K562 (cell line): ENCODE results near the gene ACTN4. TPM values are rescaled to one million over a fixed set of nuclear protein-coding genes. Genes with fewer than 3 reads are reported as not detected.

ENCODE experiments used
- ARHGAP35 ChIP-seq: fragments of 450-650 bp; IDR thresholded peaks from 2 replicates; pipeline ENCODE4 v1.6.1; 2018; ENCODE audit not compliant: partially characterized antibody
- CBX5 ChIP-seq: IDR thresholded peaks from 2 replicates; pipeline ENCODE4 v1.6.1; 2014; ENCODE audit warnings: low read depth, borderline replicate concordance
- CEBPG ChIP-seq, 3 experiments: fragments of 200-800 bp in 1 of 3; sonication (Bioruptor generic) in 1 of 3; sonication (generic) in 1 of 3; formaldehyde crosslinking in 1 of 3; IDR thresholded peaks in 2 of 3; conservative IDR thresholded peaks in 1 of 3; 2 replicates each; pipeline versions ENCODE4 v1.6.1 to v1.8.0; 2016 to 2022; ENCODE audit warnings: missing compliant biosample characterization in 2 of 3, missing genetic modification characterization in 2 of 3, mild to moderate bottlenecking in 1 of 3, missing genetic modification reagents in 1 of 3
- CTBP1 ChIP-seq: fragments of 450-650 bp; IDR thresholded peaks from 2 replicates; pipeline ENCODE4 v1.6.1; 2016; ENCODE audit warnings: borderline replicate concordance
- CTCFL ChIP-seq: IDR thresholded peaks from 2 replicates; pipeline ENCODE4 v1.6.1; 2011; ENCODE audit warnings: borderline replicate concordance, low read depth, mild to moderate bottlenecking, moderate library complexity, low read length; ENCODE audit not compliant: insufficient read depth, poor library complexity, severe bottlenecking
- CXXC5 ChIP-seq: fragments of 250-450 bp; sonication (Bioruptor Pico); IDR thresholded peaks from 2 replicates; pipeline ENCODE4 v1.8.0; 2022; ENCODE audit warnings: inconsistent platforms, mild to moderate bottlenecking, moderate library complexity
- DMBX1 ChIP-seq: fragments of 250-450 bp; sonication (Bioruptor Pico); IDR thresholded peaks from 2 replicates; pipeline ENCODE4 v1.8.0; 2022; ENCODE audit warnings: inconsistent platforms, mild to moderate bottlenecking, moderate library complexity, borderline replicate concordance
- FOSL1 ChIP-seq: fragments of 200-800 bp; sonication (Bioruptor generic); conservative IDR thresholded peaks from 2 replicates; pipeline ENCODE4 v1.6.1; 2016; ENCODE audit warnings: missing genetic modification characterization, missing compliant biosample characterization
- HDAC2 ChIP-seq: fragments of 450-650 bp; IDR thresholded peaks from 2 replicates; pipeline ENCODE4 v1.6.1; 2016; ENCODE audit warnings: mild to moderate bottlenecking
- JUN ChIP-seq, 2 experiments: sonication (generic) in 1 of 2; formaldehyde crosslinking in 1 of 2; IDR thresholded peaks; 2 replicates each; pipeline versions ENCODE4 v1.6.1 to v1.8.0; 2012 to 2022; ENCODE audit warnings: borderline replicate concordance in 2 of 2, mild to moderate bottlenecking in 2 of 2, improper control_type of control experiment in 1 of 2, low read depth in 1 of 2, low read length in 1 of 2, missing genetic modification reagents in 1 of 2
- LEF1 ChIP-seq: fragments of 450-650 bp; IDR thresholded peaks from 2 replicates; pipeline ENCODE4 v1.6.1; 2016; ENCODE audit warnings: mild to moderate bottlenecking
- MAFG ChIP-seq: fragments of 450-650 bp; conservative IDR thresholded peaks from 2 replicates; pipeline ENCODE4 v1.6.1; 2016; ENCODE audit warnings: missing genetic modification characterization, missing compliant biosample characterization
- MIER1 ChIP-seq: fragments of 450-650 bp; IDR thresholded peaks from 2 replicates; pipeline ENCODE4 v1.6.1; 2016; ENCODE audit warnings: antibody characterized with exemption, mild to moderate bottlenecking, low read depth
- MTA1 ChIP-seq: fragments of 450-650 bp; IDR thresholded peaks from 2 replicates; pipeline ENCODE4 v1.6.1; 2017; ENCODE audit warnings: borderline replicate concordance
- RNF2 ChIP-seq: sonication (generic); IDR thresholded peaks from 2 replicates; pipeline ENCODE4 v1.6.1; 2016
- SETDB1 ChIP-seq: IDR thresholded peaks from one replicate; pipeline ENCODE4 v1.6.1; 2012; ENCODE audit warnings: low read length, control low read depth, inconsistent platforms
- SMARCB1 ChIP-seq: IDR thresholded peaks from 2 replicates; pipeline ENCODE4 v1.6.1; 2011; ENCODE audit warnings: improper control_type of control experiment, low read depth; ENCODE audit not compliant: insufficient read length
- SNRNP70 ChIP-seq: fragments of 200-400 bp; formaldehyde crosslinking; optimal IDR thresholded peaks from 2 replicates; pipeline ENCODE3; 2017; ENCODE audit warnings: low read depth, low read length
- TEAD4 ChIP-seq, 2 experiments: sonication (generic) in 1 of 2; formaldehyde crosslinking in 1 of 2; IDR thresholded peaks; 2 replicates each; pipeline versions ENCODE4 v1.6.1 to v1.8.0; 2012 to 2022; ENCODE audit warnings: borderline replicate concordance in 1 of 2, inconsistent platforms in 1 of 2, low read length in 1 of 2, mild to moderate bottlenecking in 1 of 2, missing genetic modification reagents in 1 of 2
- YBX1 ChIP-seq: fragments of 450-650 bp; IDR thresholded peaks from 2 replicates; pipeline ENCODE4 v1.7.1; 2016; ENCODE audit warnings: mild to moderate bottlenecking
- ZFX ChIP-seq: sonication (generic); formaldehyde crosslinking; IDR thresholded peaks from 2 replicates; pipeline ENCODE4 v1.8.0; 2022; ENCODE audit warnings: mild to moderate bottlenecking, missing genetic modification reagents, moderate library complexity
- ZNF217 ChIP-seq: sonication (generic); formaldehyde crosslinking; IDR thresholded peaks from 2 replicates; pipeline ENCODE4 v1.8.0; 2022; ENCODE audit warnings: mild to moderate bottlenecking, missing genetic modification reagents
- ZNF280A ChIP-seq: fragments of 450-650 bp; IDR thresholded peaks from 2 replicates; pipeline ENCODE4 v1.6.1; 2018; ENCODE audit warnings: mild to moderate bottlenecking, low read depth; ENCODE audit not compliant: partially characterized antibody
- ZNF354B ChIP-seq: fragments of 250-450 bp; sonication (Bioruptor Pico); IDR thresholded peaks from 2 replicates; pipeline ENCODE4 v1.4.0; 2020
- ZNF41 ChIP-seq: fragments of 250-450 bp; sonication (Bioruptor Pico); conservative IDR thresholded peaks from 2 replicates; pipeline ENCODE4 v1.4.0; 2020; ENCODE audit warnings: mild to moderate bottlenecking
- ZNF431 ChIP-seq: sonication (generic); formaldehyde crosslinking; IDR thresholded peaks from 2 replicates; pipeline ENCODE4 v1.8.0; 2022; ENCODE audit warnings: mild to moderate bottlenecking, missing genetic modification reagents
- polyA plus RNA-seq, 8 experiments: library from polyadenylated mRNA; depleted of rRNA in 4 of 8; stranded (reverse) in 5 of 8; unstranded in 3 of 8; fragments of >200 nt; fragmentation: Nextera tagmentation in 2 of 8; fragmentation: Illumina TruSeq in 1 of 8; extraction: Ambion mirVana in 2 of 8; extraction: Trizol in 1 of 8; gene quantifications; 2 replicates each; pipeline versions ENCODE4 v1.2.1 to v1.2.3, GENCODE V29; 2011 to 2014; ENCODE audit warnings: inconsistent platforms in 1 of 8, missing spikeins in 1 of 8
- total RNA-seq, 7 experiments: library from RNA; depleted of rRNA in 6 of 7; stranded (reverse); fragments of >200 nt in 6 of 7; fragmentation: Illumina TruSeq in 2 of 7; extraction: Trizol in 2 of 7; gene quantifications; 2 replicates each; pipeline versions ENCODE4 v1.2.1 to v1.2.3, GENCODE V29; 2011 to 2021; ENCODE audit warnings: low replicate concordance in 1 of 7

The ACTN4 gene
- total and polyA plus RNA-seq, 9 of the 15 experiments (the other 6 are each of a cell fraction or from before 2014, with no cell fraction given) = 3.1 to 385 (median 125) TPM

- peak; percentile 29; the same call in 1 of the 2 replicates for TF ChIP-seq DMBX1 (CRISPR knock-in tag)
- TF ChIP-seq JUN (IDR thresholded peaks at IDR 0.05; ENCODE audit: borderline replicate concordance, low read depth, low read length) = peak; percentile 83
- TF ChIP-seq JUN (CRISPR knock-in tag; IDR thresholded peaks at IDR 0.05; ENCODE audit: borderline replicate concordance) = peak; percentile 31; the same call in 1 of the 2 replicates
- TF ChIP-seq SETDB1 = no peak
- no peak for TF ChIP-seq CEBPG (CRISPR knock-in tag; IDR thresholded peaks at IDR 0.05)
- no peak for TF ChIP-seq CEBPG (tag; conservative IDR thresholded peaks at IDR 0.05 in 1 of 2, IDR thresholded peaks at IDR 0.05 in 1 of 2)
- peak; percentile 74 for TF ChIP-seq CTBP1
- no peak for TF ChIP-seq SNRNP70
- no peak for TF ChIP-seq LEF1
- peak; percentile 85 for TF ChIP-seq HDAC2
- no peak for TF ChIP-seq ZNF354B (CRISPR knock-in tag)
- no peak for TF ChIP-seq ZNF280A
- no peak for TF ChIP-seq ZNF41 (CRISPR knock-in tag)
- TF ChIP-seq CBX5 = no peak
- peak; percentile 64 for TF ChIP-seq TEAD4 (IDR thresholded peaks at IDR 0.05; ENCODE audit: low read length)
- no peak for TF ChIP-seq TEAD4 (CRISPR knock-in tag; IDR thresholded peaks at IDR 0.05; ENCODE audit: borderline replicate concordance)
- no peak for TF ChIP-seq ZNF431 (CRISPR knock-in tag)
- peak; percentile 96 for TF ChIP-seq FOSL1 (tag)
- TF ChIP-seq MIER1 = no peak
- TF ChIP-seq SMARCB1 = peak; percentile 70
- peak; percentile 10; the same call in 1 of the 2 replicates for TF ChIP-seq CXXC5 (CRISPR knock-in tag)
- peak; percentile 56 for TF ChIP-seq ZFX (CRISPR knock-in tag)
- TF ChIP-seq ARHGAP35 = no peak
- no peak for TF ChIP-seq YBX1
- no peak for TF ChIP-seq ZNF217 (CRISPR knock-in tag)
- peak; percentile 44; the same call in 1 of the 2 replicates for TF ChIP-seq MTA1
- no peak for TF ChIP-seq MAFG (tag)
- TF ChIP-seq CTCFL = no peak
- peak; percentile 63; the same call in 1 of the 2 replicates for TF ChIP-seq RNF2
Measured at GRCh38 chr19:38683393-38684077, 36.1 kb downstream of the ACTN4 start (continued).
